Heart left ventricle (tissue), 16 donors: Measurements from ENCODE around the gene HIBADH. TPM values are rescaled to one million over a fixed set of nuclear protein-coding genes. Genes with fewer than 3 reads are reported as not detected.
"Not testable (repeated sequence)": the region's sequence is repeated elsewhere in the genome, so short reads cannot be mapped to it uniquely, and the experiment has no call there.

Experiments
- ATAC-seq, 4 donors: fragments of 200-7000 bp; cut with Tn5 transposase; one replicate each; pipeline ENCODE4 v1.9.1; 2020 to 2022; ENCODE audit warnings: moderate library complexity in 4 of 4, mild to moderate bottlenecking in 3 of 4, moderate number of reproducible peaks in 1 of 4
- DNase-seq, 5 donors: peaks; one replicate each; pipeline ENCODE4 v3.0.0-alpha.2; 2020
- H3K27ac ChIP-seq, 12 donors: fragments of 200-600 bp; sonication (generic) in 4 of 12; one replicate each; pipeline versions ENCODE4 v1.5.0 to v1.8.0; 2016 to 2022; ENCODE audit warnings: mild to moderate bottlenecking in 2 of 12
- H3K27me3 ChIP-seq, 9 donors: fragments of 200-600 bp; sonication (generic) in 2 of 9; one replicate each; pipeline versions ENCODE4 v1.5.1 to v1.8.0; 2016 to 2022; ENCODE audit warnings: mild to moderate bottlenecking in 3 of 9
- H3K36me3 ChIP-seq, 9 donors: fragments of 200-600 bp; sonication (generic) in 2 of 9; one replicate each; pipeline versions ENCODE4 v1.5.0 to v1.8.0; 2018 to 2022; ENCODE audit warnings: mild to moderate bottlenecking in 2 of 9
- H3K4me1 ChIP-seq, 12 donors: fragments of 200-600 bp; sonication (generic) in 4 of 12; one replicate each; pipeline versions ENCODE4 v1.5.0 to v1.8.0; 2016 to 2022; ENCODE audit warnings: mild to moderate bottlenecking in 3 of 12
- H3K4me3 ChIP-seq, 12 donors: fragments of 200-600 bp; sonication (generic) in 4 of 12; one replicate each; pipeline versions ENCODE4 v1.5.0 to v1.8.0; 2017 to 2022; ENCODE audit warnings: mild to moderate bottlenecking in 9 of 12, moderate library complexity in 4 of 12
- H3K9me3 ChIP-seq, 12 donors: fragments of 200-600 bp; sonication (generic) in 4 of 12; one replicate each; pipeline versions ENCODE4 v1.5.0 to v1.8.0; 2016 to 2022; ENCODE audit warnings: mild to moderate bottlenecking in 1 of 12
- POLR2A ChIP-seq, 2 donors: fragments of 450-650 bp; IDR thresholded peaks; one replicate each; pipeline ENCODE4 v1.6.1; 2017; ENCODE audit warnings: antibody characterized with exemption in 2 of 2, mild to moderate bottlenecking in 2 of 2, moderate library complexity in 2 of 2
- WGBS, 4 donors: extraction: QIAGEN DNeasy Blood & Tissue Kit in 2 of 4; methylation state at CpG; one replicate each; pipeline versions ENCODE4 v1.1.5 to v1.1.7; 2013 to 2018; 5-methylcytosine and 5-hydroxymethylcytosine counted together
- intact Hi-C, 10 donors: fragments of 100-400 bp; cut with DNase I; formaldehyde crosslinking; loops; one replicate each; pipeline versions ENCODE4 v1.11.1 to v1.14.2; 2022
- polyA plus RNA-seq, 2 donors: library from polyadenylated mRNA; stranded (reverse); fragments of 200-250 nt; gene quantifications; one replicate each; pipeline ENCODE4 v1.2.3, GENCODE V29; 2013
- total RNA-seq, 9 donors: library from RNA; depleted of rRNA in 2 of 9; stranded (reverse); fragments of >200 nt in 2 of 9; fragmentation: NEBNext Ultra II Directional in 3 of 9; extraction: Animal tissue kit (Norgen Biotek cat#: 25700) in 3 of 9; gene quantifications; one replicate each; pipeline versions ENCODE4 v1.1.0 to v1.2.4, GENCODE V29; 2016 to 2023
- TF ChIP-seq, protein P1 (sequence below), 12 donors: fragments of 200-600 bp; sonication (generic) in 4 of 12; IDR thresholded peaks; one replicate each; pipeline versions ENCODE4 v1.5.0 to v1.8.0; 2018 to 2022; ENCODE audit warnings: antibody characterized with exemption in 12 of 12, mild to moderate bottlenecking in 5 of 12
- donor health status: ischemic (EF 13 %, LVEDD 7.1; RV severe dilation, severe dysfunction).
- donor health status: healthy with polysubstance abuse.
- donor health status: DM: no; HTN: yes; CAD: no.
- donor health status: DM: no; HTN: no; CAD: no.
- donor health status: ischemic (EF 25% LVEDD 6.9; RV normal size, moderate dysfunction).
- donor health status: ischemic (EF 25% LVEDD 5.7; RV mildly dilated, moderate dysfunction).
- donor health status: healthy.
- donor health status: DM: yes; HTN: yes; CAD: no.
- donor health status: ischemic (EF 35%, LVEDD 5.7; RV mildly dilated, moderate dysfunction).
- donor health status: nonischemic (EF 11% LVEDD 7.7; RV severe dilation, severe dysfunction).
- donor health status: DM: yes; HTN: yes; CAD: no.
- donor health status: PGD.
- donor health status: ischemic (EF 29% LVEDD 5.4; RV normal size, mild dysfunction).
- donor health status: nonischemic (EF 23%, LVEDD 6.1; RV moderate dilation, normal function).

Gene HIBADH
- total and polyA plus RNA-seq, 11 donors, result 34.4 to 107 (median 69.3) TPM

DNA sequence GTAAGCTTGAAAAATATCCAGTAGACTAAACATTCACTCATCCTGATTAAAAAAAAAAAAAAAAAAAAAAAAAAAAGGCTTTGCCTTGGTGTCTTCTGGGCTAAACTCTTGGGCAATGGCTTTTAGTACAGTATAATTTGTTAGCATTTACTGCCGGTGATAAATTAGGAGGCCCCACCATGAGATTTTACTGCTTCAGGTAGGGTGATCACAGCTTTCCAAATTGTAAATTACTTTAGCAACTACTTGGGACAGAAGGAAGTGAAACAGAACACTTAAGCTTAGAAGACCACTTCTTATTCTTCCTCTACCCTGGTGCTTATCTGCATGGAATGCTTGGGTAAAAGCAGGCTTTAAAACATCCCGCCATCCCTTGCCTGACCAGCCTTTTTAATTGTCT lies 152.1 kb downstream of the HIBADH start:
- no peaks in the 10 kb centered on the region for H3K9me3 ChIP-seq

DNA sequence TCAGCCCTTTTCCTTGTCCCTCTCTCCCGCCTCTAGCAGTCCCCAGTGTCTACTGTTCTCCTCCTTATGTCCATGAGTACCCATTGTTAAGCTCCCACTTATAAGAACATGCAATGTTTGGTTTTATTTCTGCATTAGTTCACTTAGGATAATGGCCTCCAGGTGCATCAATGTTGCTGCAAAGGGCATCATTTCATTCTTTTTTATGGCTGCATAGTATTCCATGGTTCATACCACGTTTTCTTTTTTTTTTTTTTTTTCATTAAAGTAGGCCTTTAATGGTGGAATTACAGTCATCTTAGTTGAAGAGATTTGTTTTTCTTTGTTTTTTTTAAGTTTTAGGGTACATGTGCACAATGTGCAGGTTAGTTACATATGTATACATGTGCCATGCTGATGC lies 160.8 kb downstream of the HIBADH start:
- intact Hi-C loops, H3K27ac ChIP-seq, H3K9me3 ChIP-seq, H3K4me3 ChIP-seq, DNase-seq, ATAC-seq, H3K4me1 ChIP-seq, H3K27me3 ChIP-seq, H3K36me3 ChIP-seq: not testable (repeated sequence)
- WGBS, 4 donors, result 92 to 96% (median 94%) methylated on average over 2 of the region's 2 CpGs

More for the DNA sequence above, 152.1 kb downstream of the HIBADH start:
- TF ChIP-seq POLR2A (IDR thresholded peaks at IDR 0.05), result no peak
- TF ChIP-seq, protein P1, sequence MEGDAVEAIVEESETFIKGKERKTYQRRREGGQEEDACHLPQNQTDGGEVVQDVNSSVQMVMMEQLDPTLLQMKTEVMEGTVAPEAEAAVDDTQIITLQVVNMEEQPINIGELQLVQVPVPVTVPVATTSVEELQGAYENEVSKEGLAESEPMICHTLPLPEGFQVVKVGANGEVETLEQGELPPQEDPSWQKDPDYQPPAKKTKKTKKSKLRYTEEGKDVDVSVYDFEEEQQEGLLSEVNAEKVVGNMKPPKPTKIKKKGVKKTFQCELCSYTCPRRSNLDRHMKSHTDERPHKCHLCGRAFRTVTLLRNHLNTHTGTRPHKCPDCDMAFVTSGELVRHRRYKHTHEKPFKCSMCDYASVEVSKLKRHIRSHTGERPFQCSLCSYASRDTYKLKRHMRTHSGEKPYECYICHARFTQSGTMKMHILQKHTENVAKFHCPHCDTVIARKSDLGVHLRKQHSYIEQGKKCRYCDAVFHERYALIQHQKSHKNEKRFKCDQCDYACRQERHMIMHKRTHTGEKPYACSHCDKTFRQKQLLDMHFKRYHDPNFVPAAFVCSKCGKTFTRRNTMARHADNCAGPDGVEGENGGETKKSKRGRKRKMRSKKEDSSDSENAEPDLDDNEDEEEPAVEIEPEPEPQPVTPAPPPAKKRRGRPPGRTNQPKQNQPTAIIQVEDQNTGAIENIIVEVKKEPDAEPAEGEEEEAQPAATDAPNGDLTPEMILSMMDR (IDR thresholded peaks at IDR 0.05), result no peak
- 92 to 97% (median 96%) methylated on average over 2 of the region's 2 CpGs for WGBS, 4 donors
- Histone ChIP-seq H3K27ac (no peak overlapping the region), H3K27me3 (no peaks in the 10 kb centered on the region), H3K4me1 (no peaks in the 10 kb centered on the region), H3K36me3 (no peaks in the 10 kb centered on the region), H3K4me3 (no peak overlapping the region)
- ATAC-seq (no peak), DNase-seq (no peak)
- intact Hi-C loops, result no loop called here

DNA sequence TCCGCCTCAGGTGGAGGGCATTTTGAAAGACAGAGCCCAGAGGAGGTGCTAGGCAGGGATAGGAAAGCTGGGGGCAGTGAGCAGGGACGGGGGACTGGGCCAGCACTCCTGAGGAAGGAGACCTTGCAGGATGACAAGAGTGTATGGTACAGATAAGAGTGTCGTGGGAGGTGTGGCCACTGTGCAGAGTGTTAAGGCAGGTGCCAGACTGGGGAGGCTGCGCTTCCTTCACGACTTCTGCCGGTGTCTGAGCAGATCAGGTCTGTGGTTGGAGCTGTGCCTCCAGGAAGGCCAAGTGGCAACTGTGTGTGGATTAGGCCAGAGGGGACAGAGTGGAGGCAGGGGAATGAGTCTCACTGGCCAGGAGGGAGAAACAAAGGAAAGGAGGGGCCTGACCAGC lies 161.7 kb downstream of the HIBADH start:
- Histone ChIP-seq H3K36me3 (no peaks in the 10 kb centered on the region), H3K4me1 (no peaks in the 10 kb centered on the region), H3K9me3 (peaks cover 0 to 5% (median 0%) of the 10 kb centered on the region in 12 donors), H3K27me3 (no peaks in the 10 kb centered on the region), H3K27ac (no peak overlapping the region), H3K4me3 (no peak overlapping the region)
- 68 to 74% (median 70%) methylated on average over 6 of the region's 6 CpGs for WGBS, 4 donors
- ATAC-seq (no peak), DNase-seq (no peak)
- no peak for TF ChIP-seq POLR2A (IDR thresholded peaks at IDR 0.05)
- TF ChIP-seq, protein P1 (IDR thresholded peaks at IDR 0.05), result no peak
- intact Hi-C loops, result no loop called here

DNA sequence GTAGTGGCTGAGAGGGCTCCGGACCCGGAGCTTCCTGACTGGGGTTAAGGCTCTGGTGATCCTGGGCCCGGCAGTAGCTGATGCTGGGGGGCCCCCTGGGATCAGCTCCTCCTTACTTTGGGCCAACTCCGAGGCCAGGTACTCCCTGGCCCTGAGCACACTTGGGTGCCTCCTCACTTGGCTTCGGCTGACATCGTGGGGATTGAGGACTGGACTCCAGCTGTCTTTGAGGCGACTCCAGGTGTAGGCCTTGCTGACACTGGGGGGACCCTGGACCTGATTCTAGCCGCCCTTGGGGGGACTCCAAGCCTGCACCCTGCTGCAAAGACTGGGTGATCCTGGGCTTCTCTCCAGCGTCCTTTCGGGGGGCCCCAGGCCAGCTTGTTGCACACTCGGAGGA lies 170.5 kb downstream of the HIBADH start:
- no peak for TF ChIP-seq POLR2A (IDR thresholded peaks at IDR 0.05)
- TF ChIP-seq, protein P1 (IDR thresholded peaks at IDR 0.05), result no peak
- Histone ChIP-seq H3K27ac (no peak overlapping the region), H3K36me3 (no peaks in the 10 kb centered on the region), H3K4me1 (no peaks in the 10 kb centered on the region), H3K9me3 (peaks cover 0 to 8% (median 0%) of the 10 kb centered on the region in 12 donors), H3K4me3 (no peak overlapping the region), H3K27me3 (peaks cover 0 to 5% (median 0%) of the 10 kb centered on the region in 9 donors)
- 90 to 95% (median 93%) methylated on average over 9 to 11 of the region's 11 CpGs for WGBS, 4 donors
- ATAC-seq (no peak), DNase-seq (no peak)
- intact Hi-C loops, result no loop called here

DNA sequence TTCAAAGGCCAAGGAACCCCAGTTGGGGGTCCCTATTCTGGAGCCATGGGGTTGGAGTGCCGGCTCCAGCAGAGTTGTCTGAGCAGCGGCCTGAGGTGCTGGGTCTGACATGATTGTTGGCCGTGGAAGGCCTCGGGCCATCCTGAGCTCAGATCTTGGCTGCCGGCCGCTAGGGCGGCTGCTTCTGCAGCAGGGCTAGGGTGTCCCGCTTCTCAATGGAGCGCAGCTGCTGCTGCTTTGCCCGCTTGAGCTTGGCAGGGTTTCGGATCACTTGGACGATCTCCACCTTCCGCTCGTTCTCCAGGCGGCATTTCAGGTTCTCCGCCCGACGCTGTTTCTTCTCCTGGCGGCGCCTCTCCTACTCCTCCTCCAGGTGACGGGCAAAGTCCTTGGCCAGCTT lies 171.1 kb downstream of the HIBADH start:
- 95 to 97% (median 96%) methylated on average over 13 to 21 of the region's 21 CpGs for WGBS, 4 donors
- intact Hi-C loops, result no loop called here
- ATAC-seq (no peak), DNase-seq (no peak)
- Histone ChIP-seq H3K4me3 (no peak overlapping the region), H3K27me3 (peaks cover 0 to 5% (median 0%) of the 10 kb centered on the region in 9 donors), H3K27ac (no peak overlapping the region), H3K36me3 (no peaks in the 10 kb centered on the region), H3K4me1 (no peaks in the 10 kb centered on the region), H3K9me3 (peaks cover 0 to 8% (median 0%) of the 10 kb centered on the region in 12 donors)
- no peak for TF ChIP-seq POLR2A (IDR thresholded peaks at IDR 0.05)
- TF ChIP-seq, protein P1 (IDR thresholded peaks at IDR 0.05), result no peak
